ENCODE measurements around the gene MORN3. TPM values are rescaled to one million over a fixed set of nuclear protein-coding genes. Genes with fewer than 3 reads are reported as not detected.
"Not testable (repeated sequence)": the region's sequence is repeated elsewhere in the genome, so short reads cannot be mapped to it uniquely, and the experiment has no call there.

Gene MORN3
- total RNA-seq, 1 experiment from 2014 or later, result 0.72 TPM

DNA sequence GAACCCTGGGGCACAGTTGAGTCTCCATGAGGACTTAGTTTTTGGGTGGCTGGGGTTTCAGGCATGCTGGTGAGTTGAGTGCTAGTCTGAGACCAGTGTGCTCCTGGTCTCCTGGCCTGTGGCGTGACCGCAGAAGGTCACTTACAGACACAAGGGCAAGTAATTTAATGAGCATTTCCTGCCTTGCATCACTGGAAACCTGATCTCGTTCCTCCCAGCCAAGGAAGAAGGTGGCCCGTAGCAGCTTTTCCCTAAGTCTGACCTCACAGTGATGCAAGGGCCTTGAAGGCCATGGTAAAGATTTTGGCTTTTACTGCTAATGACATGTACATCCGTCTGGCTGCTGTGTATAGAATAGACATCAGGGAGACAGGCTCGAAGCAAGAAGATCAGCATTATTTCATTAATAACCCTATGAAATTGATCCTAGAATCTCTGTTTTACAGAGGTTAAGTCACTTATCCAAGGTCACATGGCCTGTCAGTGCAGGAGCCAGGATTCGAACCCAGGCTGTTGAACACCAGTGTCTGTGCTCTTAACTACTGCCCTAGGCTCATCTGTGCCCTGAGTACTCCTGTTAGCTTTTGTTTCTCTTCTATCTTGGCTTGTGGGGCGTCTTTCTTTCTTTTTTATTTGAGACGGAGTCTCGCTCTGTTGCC lies 47.7 kb upstream of the MORN3 start:
- Histone ChIP-seq H3K27ac (ENCODE audit: low read length) (peak overlapping the region; percentile 48; the same call in 1 of the 2 replicates), H3K9me3 (ENCODE audit: control insufficient read depth, insufficient read depth, low read depth, low read length) (no peaks in the 10 kb centered on the region), H3K27me3 (ENCODE audit: control insufficient read depth, insufficient read depth, low read length) (no peaks in the 10 kb centered on the region), H3K4me3 (ENCODE audit: low read depth in 2 of 2, low read length in 2 of 2) (no peak overlapping the region), H3K4me1 (ENCODE audit: control insufficient read depth, insufficient read depth, low read length) (peaks cover 10% of the 10 kb centered on the region), H3K36me3 (ENCODE audit: control insufficient read depth, insufficient read depth, low read length) (0 out of 2 replicates have a peak, but pooled peaks cover 2% of the 10 kb centered on the region)
- intact Hi-C loops (cut with micrococcal nuclease; ENCODE audit: unreplicated experiment) (no loop called here), in situ Hi-C loops (cut with HindIII; ENCODE audit: low pct_unique_long_range_greater_than_20kb, low sequenced_read_pairs) (no loop called here)
- POLR2A ChIA-PET, result interaction anchor here (0.6 kb wide), 1 partner anchor 259 kb away, joined by 5 read pairs; no protein-coding TSS in a partner anchor
- TSS peak; percentile 47 for BruUV-seq (replicated peaks)
- DNase-seq (ENCODE audit: low read depth, low spot score), result no peak
- no peak for TF ChIP-seq POLR2AphosphoS5 (IDR thresholded peaks at IDR 0.05; ENCODE audit: low read depth, low read length)
- no peak for TF ChIP-seq TCF7L2 (IDR thresholded peaks at IDR 0.05; ENCODE audit: low read depth, low read length)
- no peak for TF ChIP-seq SIN3A (IDR thresholded peaks at IDR 0.05; ENCODE audit: borderline replicate concordance, insufficient read depth, low read depth, low read length)
- TF ChIP-seq, protein P1, sequence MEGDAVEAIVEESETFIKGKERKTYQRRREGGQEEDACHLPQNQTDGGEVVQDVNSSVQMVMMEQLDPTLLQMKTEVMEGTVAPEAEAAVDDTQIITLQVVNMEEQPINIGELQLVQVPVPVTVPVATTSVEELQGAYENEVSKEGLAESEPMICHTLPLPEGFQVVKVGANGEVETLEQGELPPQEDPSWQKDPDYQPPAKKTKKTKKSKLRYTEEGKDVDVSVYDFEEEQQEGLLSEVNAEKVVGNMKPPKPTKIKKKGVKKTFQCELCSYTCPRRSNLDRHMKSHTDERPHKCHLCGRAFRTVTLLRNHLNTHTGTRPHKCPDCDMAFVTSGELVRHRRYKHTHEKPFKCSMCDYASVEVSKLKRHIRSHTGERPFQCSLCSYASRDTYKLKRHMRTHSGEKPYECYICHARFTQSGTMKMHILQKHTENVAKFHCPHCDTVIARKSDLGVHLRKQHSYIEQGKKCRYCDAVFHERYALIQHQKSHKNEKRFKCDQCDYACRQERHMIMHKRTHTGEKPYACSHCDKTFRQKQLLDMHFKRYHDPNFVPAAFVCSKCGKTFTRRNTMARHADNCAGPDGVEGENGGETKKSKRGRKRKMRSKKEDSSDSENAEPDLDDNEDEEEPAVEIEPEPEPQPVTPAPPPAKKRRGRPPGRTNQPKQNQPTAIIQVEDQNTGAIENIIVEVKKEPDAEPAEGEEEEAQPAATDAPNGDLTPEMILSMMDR (IDR thresholded peaks at IDR 0.05), result no peak
- TF ChIP-seq, protein P2, sequence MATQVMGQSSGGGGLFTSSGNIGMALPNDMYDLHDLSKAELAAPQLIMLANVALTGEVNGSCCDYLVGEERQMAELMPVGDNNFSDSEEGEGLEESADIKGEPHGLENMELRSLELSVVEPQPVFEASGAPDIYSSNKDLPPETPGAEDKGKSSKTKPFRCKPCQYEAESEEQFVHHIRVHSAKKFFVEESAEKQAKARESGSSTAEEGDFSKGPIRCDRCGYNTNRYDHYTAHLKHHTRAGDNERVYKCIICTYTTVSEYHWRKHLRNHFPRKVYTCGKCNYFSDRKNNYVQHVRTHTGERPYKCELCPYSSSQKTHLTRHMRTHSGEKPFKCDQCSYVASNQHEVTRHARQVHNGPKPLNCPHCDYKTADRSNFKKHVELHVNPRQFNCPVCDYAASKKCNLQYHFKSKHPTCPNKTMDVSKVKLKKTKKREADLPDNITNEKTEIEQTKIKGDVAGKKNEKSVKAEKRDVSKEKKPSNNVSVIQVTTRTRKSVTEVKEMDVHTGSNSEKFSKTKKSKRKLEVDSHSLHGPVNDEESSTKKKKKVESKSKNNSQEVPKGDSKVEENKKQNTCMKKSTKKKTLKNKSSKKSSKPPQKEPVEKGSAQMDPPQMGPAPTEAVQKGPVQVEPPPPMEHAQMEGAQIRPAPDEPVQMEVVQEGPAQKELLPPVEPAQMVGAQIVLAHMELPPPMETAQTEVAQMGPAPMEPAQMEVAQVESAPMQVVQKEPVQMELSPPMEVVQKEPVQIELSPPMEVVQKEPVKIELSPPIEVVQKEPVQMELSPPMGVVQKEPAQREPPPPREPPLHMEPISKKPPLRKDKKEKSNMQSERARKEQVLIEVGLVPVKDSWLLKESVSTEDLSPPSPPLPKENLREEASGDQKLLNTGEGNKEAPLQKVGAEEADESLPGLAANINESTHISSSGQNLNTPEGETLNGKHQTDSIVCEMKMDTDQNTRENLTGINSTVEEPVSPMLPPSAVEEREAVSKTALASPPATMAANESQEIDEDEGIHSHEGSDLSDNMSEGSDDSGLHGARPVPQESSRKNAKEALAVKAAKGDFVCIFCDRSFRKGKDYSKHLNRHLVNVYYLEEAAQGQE (IDR thresholded peaks at IDR 0.05; ENCODE audit: insufficient read depth in 1 of 2, low read depth in 2 of 2, low read length in 1 of 2), result no peak
- ATAC-seq, result no peak
- CTCF ChIA-PET, result interaction anchor here (0.9 kb wide), 1 partner anchor 9 kb away, joined by 6 read pairs; no protein-coding TSS in a partner anchor

DNA sequence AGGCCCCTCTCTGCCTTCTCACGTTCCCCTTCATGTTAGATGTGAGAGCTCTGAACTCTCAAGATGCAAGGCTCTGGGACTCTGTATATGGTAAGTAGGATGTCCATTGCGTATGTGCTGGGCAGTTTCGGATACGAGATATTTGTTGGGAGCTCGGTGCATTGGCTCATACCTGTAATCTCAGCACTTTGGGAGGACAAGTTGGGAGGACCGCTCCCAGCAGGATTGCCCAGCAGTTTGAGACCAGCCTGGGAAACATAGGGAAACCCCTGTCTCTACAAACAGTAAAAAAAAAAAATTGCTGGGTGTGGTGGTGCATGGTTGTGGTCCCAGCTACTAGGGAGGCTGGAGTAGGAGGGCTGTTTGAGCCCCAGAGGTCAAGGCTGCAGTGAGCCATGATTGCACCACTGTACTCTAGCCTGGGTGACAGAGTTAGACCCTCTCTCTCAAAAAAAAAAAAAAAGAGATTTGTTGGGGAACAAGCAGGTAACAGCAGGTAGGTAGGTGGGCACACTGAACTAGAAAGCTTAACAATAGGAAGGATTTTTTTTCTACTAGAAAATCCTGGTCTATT lies 46.5 kb upstream of the MORN3 start:
- Histone ChIP-seq H3K9me3 (ENCODE audit: control insufficient read depth, insufficient read depth, low read depth, low read length) (no peaks in the 10 kb centered on the region), H3K27ac (ENCODE audit: low read length) (no peak overlapping the region), H3K4me3 (ENCODE audit: low read depth in 2 of 2, low read length in 2 of 2) (no peak overlapping the region), H3K4me1 (ENCODE audit: control insufficient read depth, insufficient read depth, low read length) (peaks cover 17% of the 10 kb centered on the region), H3K36me3 (ENCODE audit: control insufficient read depth, insufficient read depth, low read length) (0 out of 2 replicates have a peak, but pooled peaks cover 3% of the 10 kb centered on the region), H3K27me3 (ENCODE audit: control insufficient read depth, insufficient read depth, low read length) (no peaks in the 10 kb centered on the region)
- TF ChIP-seq, protein P2 (IDR thresholded peaks at IDR 0.05; ENCODE audit: insufficient read depth in 1 of 2, low read depth in 2 of 2, low read length in 1 of 2), result no peak
- TF ChIP-seq TCF7L2 (IDR thresholded peaks at IDR 0.05; ENCODE audit: low read depth, low read length), result no peak
- TF ChIP-seq, protein P1 (IDR thresholded peaks at IDR 0.05), result no peak
- no peak for TF ChIP-seq SIN3A (IDR thresholded peaks at IDR 0.05; ENCODE audit: borderline replicate concordance, insufficient read depth, low read depth, low read length)
- no peak for TF ChIP-seq POLR2AphosphoS5 (IDR thresholded peaks at IDR 0.05; ENCODE audit: low read depth, low read length)
- ChIA-PET CTCF (interaction anchor here (0.7 to 1.4 kb wide), 2 partner anchors 15 to 57 kb away, joined by 3 to 4 read pairs; no protein-coding TSS in a partner anchor), POLR2A (interaction anchor here (0.6 kb wide), 2 partner anchors 12 to 28 kb away, joined by 3 to 15 read pairs; no protein-coding TSS in a partner anchor)
- intact Hi-C loops (cut with micrococcal nuclease; ENCODE audit: unreplicated experiment), result no loop called here
- no peak for ATAC-seq
- no peak for DNase-seq (ENCODE audit: low read depth, low spot score)
- in situ Hi-C loops (cut with HindIII; ENCODE audit: low pct_unique_long_range_greater_than_20kb, low sequenced_read_pairs), result no loop called here
- no TSS peak for BruUV-seq (replicated peaks)

DNA sequence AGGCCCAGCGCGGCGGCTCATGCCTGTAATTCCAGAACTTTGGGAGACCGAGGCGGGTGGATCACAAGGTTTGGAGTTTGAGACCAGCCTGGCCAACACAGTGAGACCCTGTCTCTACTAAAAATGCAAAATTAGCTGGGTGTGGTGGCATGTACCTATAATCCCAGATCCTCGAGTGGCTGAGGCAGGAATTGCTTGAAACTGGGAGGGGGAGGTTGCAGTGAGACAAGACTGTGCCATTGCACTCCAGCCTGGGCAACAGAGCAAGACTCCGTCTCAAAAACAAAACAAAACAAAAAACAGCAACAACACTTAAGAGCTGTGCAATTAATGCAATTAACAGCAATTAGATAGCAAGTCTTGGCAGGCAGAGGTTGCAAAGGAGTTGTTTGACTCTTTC lies 45.6 kb upstream of the MORN3 start:
- H3K27ac ChIP-seq (ENCODE audit: low read length); H3K9me3 ChIP-seq (ENCODE audit: control insufficient read depth, insufficient read depth, low read depth, low read length); in situ Hi-C loops (cut with HindIII; ENCODE audit: low pct_unique_long_range_greater_than_20kb, low sequenced_read_pairs); POLR2A ChIA-PET; BruUV-seq (replicated peaks); DNase-seq (ENCODE audit: low read depth, low spot score); H3K27me3 ChIP-seq (ENCODE audit: control insufficient read depth, insufficient read depth, low read length); H3K36me3 ChIP-seq (ENCODE audit: control insufficient read depth, insufficient read depth, low read length); intact Hi-C loops (cut with micrococcal nuclease; ENCODE audit: unreplicated experiment); ATAC-seq; H3K4me3 ChIP-seq (ENCODE audit: low read depth in 2 of 2, low read length in 2 of 2): not testable (repeated sequence)
- H3K4me1 ChIP-seq (ENCODE audit: control insufficient read depth, insufficient read depth, low read length), result peaks cover 17% of the 10 kb centered on the region
- CTCF ChIA-PET, result interaction anchor here (1.4 kb wide), 1 partner anchor 58 kb away, joined by 4 read pairs; no protein-coding TSS in a partner anchor

Data from Panc1 (cell line).